Thoracic aorta (tissue), 2 donors: ENCODE data around the gene KIAA1671. TPM values are rescaled to one million over a fixed set of nuclear protein-coding genes. Genes with fewer than 3 reads are reported as not detected.

ENCODE experiments used
- ATAC-seq: fragments of 150-250 bp; one replicate; pipeline ENCODE4 v1.8.0; 2017; ENCODE audit warnings: low read depth; ENCODE audit not compliant: insufficient number of reproducible peaks, low FRiP score
- DNase-seq: peaks from one replicate; pipeline ENCODE4 v3.0.0-alpha.2; 2020; ENCODE audit warnings: low spot score
- H3K27ac ChIP-seq, 2 donors: fragments of 200-600 bp; sonication (generic); 1 replicate in 1 of 2; 2 replicates in 1 of 2; pipeline ENCODE4 v1.5.1; 2016; ENCODE audit warnings: mild to moderate bottlenecking in 2 of 2, moderate library complexity in 2 of 2
- H3K27me3 ChIP-seq: fragments of 200-600 bp; sonication (generic); replicated peaks from 2 replicates; pipeline ENCODE4 v1.6.0; 2016; ENCODE audit warnings: mild to moderate bottlenecking; ENCODE audit not compliant: insufficient read depth
- H3K36me3 ChIP-seq: fragments of 200-600 bp; sonication (generic); one replicate; pipeline ENCODE4 v1.5.1; 2016
- H3K4me1 ChIP-seq, 2 donors: fragments of 200-600 bp; sonication (generic); 1 replicate in 1 of 2; 2 replicates in 1 of 2; pipeline versions ENCODE4 v1.5.1 to v1.6.0; 2016; ENCODE audit warnings: low read depth in 2 of 2, mild to moderate bottlenecking in 1 of 2; ENCODE audit not compliant: control insufficient read depth in 1 of 2
- H3K4me3 ChIP-seq: fragments of 200-600 bp; sonication (generic); 2 replicates; pipeline ENCODE4 v1.5.1; 2016; ENCODE audit warnings: mild to moderate bottlenecking
- H3K9me3 ChIP-seq: fragments of 200-600 bp; sonication (generic); 2 replicates; pipeline ENCODE4 v1.5.1; 2016
- CTCF ChIP-seq: fragments of 200-600 bp; sonication (generic); IDR thresholded peaks from one replicate; pipeline ENCODE4 v1.5.1; 2019; ENCODE audit warnings: antibody characterized with exemption
- total RNA-seq, 2 donors: library from RNA; depleted of rRNA; stranded (reverse); fragments of >200 nt; gene quantifications; one replicate each; pipeline versions ENCODE4 v1.1.0 to v1.2.3, GENCODE V29; 2016

Gene KIAA1671
- total RNA-seq, 2 donors from 2014 or later = 57.8 to 86.8 TPM

GRCh38 chr22:25006354-25006753 is 53.8 kb downstream of the KIAA1671 start:
- Histone ChIP-seq H3K9me3 (no peaks in the 10 kb centered on the region), H3K27ac (no peak overlapping the region), H3K4me3 (no peak overlapping the region), H3K27me3 (no peaks in the 10 kb centered on the region), H3K4me1 (no peaks in the 10 kb centered on the region), H3K36me3 (no peaks in the 10 kb centered on the region)
- no peak for TF ChIP-seq CTCF
- DNase-seq = no peak
- ATAC-seq = no peak

- no peak overlapping the region for H3K27ac ChIP-seq
- no peaks in the 10 kb centered on the region for H3K4me1 ChIP-seq
- no peaks in the 10 kb centered on the region for H3K27me3 ChIP-seq
- no peak for TF ChIP-seq CTCF
- DNase-seq (no peak), ATAC-seq (no peak)
- H3K9me3 ChIP-seq = no peaks in the 10 kb centered on the region
- H3K4me3 ChIP-seq = no peak overlapping the region
- no peaks in the 10 kb centered on the region for H3K36me3 ChIP-seq
Measured at GRCh38 chr22:25007444-25008106, 55.1 kb downstream of the KIAA1671 start.

- H3K27me3 ChIP-seq = no peaks in the 10 kb centered on the region
- H3K36me3 ChIP-seq = no peaks in the 10 kb centered on the region
- H3K4me3 ChIP-seq = no peak overlapping the region
- ATAC-seq = no peak
- H3K27ac ChIP-seq = no peak overlapping the region
- DNase-seq = no peak
- H3K9me3 ChIP-seq = no peaks in the 10 kb centered on the region
- no peak for TF ChIP-seq CTCF
- H3K4me1 ChIP-seq = no peaks in the 10 kb centered on the region
Measured at GRCh38 chr22:25008666-25009065, 56.1 kb downstream of the KIAA1671 start.

GRCh38 chr22:25012741-25013143 is 60.2 kb downstream of the KIAA1671 start:
- ATAC-seq (no peak), DNase-seq (no peak)
- no peaks in the 10 kb centered on the region for H3K4me1 ChIP-seq
- no peaks in the 10 kb centered on the region for H3K9me3 ChIP-seq
- H3K27ac ChIP-seq = no peak overlapping the region
- TF ChIP-seq CTCF = no peak
- no peak overlapping the region for H3K4me3 ChIP-seq
- H3K36me3 ChIP-seq = no peaks in the 10 kb centered on the region
- no peaks in the 10 kb centered on the region for H3K27me3 ChIP-seq

- no peaks in the 10 kb centered on the region for H3K36me3 ChIP-seq
- DNase-seq (no peak), ATAC-seq (no peak)
- no peaks in the 10 kb centered on the region for H3K27me3 ChIP-seq
- no peaks in the 10 kb centered on the region for H3K9me3 ChIP-seq
- H3K4me1 ChIP-seq = no peaks in the 10 kb centered on the region
- TF ChIP-seq CTCF = no peak
- no peak overlapping the region for H3K27ac ChIP-seq
- no peak overlapping the region for H3K4me3 ChIP-seq
Measured at GRCh38 chr22:25013607-25014006, 61.1 kb downstream of the KIAA1671 start.
